ENCODE measurements around the gene CYP4V2. TPM values are rescaled to one million over a fixed set of nuclear protein-coding genes. Genes with fewer than 3 reads are reported as not detected.

The CYP4V2 gene
- total and polyA plus RNA-seq, 11 donors, result 14.4 to 44.6 (median 26.0) TPM

DNA sequence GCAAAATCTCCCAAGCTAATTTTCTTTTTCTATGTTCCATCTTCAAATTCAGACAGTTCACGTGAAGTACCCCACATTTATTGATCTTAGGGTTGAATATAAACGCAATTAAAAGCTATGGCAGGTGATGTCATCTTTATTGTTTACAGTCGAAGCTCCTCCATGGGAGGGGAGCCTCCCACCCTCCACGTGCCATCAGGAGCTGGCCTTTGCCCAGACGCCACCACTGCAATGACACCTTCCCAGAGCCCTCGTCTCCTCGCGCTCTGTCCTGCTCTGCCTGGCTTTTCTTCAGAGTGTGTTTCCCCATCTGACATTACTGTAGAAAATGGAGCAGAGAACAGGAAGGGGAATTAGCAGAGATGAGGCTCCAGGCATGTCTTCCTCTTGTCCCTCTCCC, 18.8 kb upstream of the CYP4V2 start:
- no peak for ATAC-seq
- H3K27ac ChIP-seq, result no peak overlapping the region
- DNase-seq, result no peak
- 72 to 79% (median 75%) methylated on average over 7 to 8 of the region's 8 CpGs for WGBS, 4 donors
- TF ChIP-seq, protein P1, sequence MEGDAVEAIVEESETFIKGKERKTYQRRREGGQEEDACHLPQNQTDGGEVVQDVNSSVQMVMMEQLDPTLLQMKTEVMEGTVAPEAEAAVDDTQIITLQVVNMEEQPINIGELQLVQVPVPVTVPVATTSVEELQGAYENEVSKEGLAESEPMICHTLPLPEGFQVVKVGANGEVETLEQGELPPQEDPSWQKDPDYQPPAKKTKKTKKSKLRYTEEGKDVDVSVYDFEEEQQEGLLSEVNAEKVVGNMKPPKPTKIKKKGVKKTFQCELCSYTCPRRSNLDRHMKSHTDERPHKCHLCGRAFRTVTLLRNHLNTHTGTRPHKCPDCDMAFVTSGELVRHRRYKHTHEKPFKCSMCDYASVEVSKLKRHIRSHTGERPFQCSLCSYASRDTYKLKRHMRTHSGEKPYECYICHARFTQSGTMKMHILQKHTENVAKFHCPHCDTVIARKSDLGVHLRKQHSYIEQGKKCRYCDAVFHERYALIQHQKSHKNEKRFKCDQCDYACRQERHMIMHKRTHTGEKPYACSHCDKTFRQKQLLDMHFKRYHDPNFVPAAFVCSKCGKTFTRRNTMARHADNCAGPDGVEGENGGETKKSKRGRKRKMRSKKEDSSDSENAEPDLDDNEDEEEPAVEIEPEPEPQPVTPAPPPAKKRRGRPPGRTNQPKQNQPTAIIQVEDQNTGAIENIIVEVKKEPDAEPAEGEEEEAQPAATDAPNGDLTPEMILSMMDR (IDR thresholded peaks at IDR 0.05), result no peak
- no peak for TF ChIP-seq POLR2A (IDR thresholded peaks at IDR 0.05)
- H3K9me3 ChIP-seq, result no peaks in the 10 kb centered on the region
- H3K4me1 ChIP-seq, result no peaks in the 10 kb centered on the region
- no peaks in the 10 kb centered on the region for H3K36me3 ChIP-seq
- no peaks in the 10 kb centered on the region for H3K27me3 ChIP-seq
- intact Hi-C loops (cut with DNase I), result no loop called here
- H3K4me3 ChIP-seq, result no peak overlapping the region

DNA sequence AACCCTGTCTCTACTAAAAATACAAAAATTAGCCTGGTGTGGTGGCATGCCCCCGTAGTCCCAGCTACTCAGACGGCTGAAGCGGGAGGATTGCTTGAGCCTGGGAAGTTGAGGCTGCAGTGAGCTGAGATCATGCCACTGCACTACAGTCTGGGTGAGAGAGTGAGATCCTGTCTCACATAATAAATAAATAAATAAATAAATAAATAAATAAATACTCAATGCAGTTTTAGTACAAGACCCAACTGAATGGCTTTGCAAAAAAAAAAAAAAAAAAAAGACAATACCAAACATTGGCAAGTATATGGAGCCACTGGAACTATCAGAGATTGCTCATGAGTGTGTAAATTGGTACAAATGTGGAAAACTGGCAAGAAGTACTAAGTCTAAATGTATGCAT, 3.3 kb upstream of the CYP4V2 start:
- Histone ChIP-seq H3K4me3 (no peak overlapping the region), H3K27me3 (no peaks in the 10 kb centered on the region), H3K4me1 (peaks cover 6 to 26% (median 18%) of the 10 kb centered on the region in 12 donors), H3K9me3 (no peaks in the 10 kb centered on the region), H3K36me3 (no peaks in the 10 kb centered on the region), H3K27ac (no peak overlapping the region)
- 81 to 95% (median 85%) methylated on average over 3 of the region's 3 CpGs for WGBS, 4 donors
- ATAC-seq (no peak), DNase-seq (no peak)
- intact Hi-C loops (cut with DNase I), result no loop called here
- no peak for TF ChIP-seq POLR2A (IDR thresholded peaks at IDR 0.05)
- TF ChIP-seq, protein P1 (IDR thresholded peaks at IDR 0.05), result no peak

DNA sequence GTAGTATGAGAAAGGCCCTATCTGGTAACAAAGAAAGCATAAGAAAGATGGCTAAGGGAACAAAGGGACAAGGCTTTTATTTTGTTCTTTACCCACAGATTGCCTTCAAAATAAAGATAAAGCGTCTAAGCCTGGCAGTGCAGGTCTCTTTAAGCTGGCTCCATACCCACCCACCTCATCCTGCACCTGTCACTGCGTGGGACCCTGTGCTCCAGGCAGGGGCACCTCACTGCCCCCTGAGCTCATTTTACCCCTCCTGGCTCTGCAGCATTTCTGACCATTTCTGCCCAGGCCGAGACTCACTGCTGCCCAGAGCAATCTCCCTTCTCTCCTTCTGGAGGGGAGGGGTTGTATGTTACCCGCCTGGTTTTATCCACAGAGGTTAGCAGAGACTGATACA, 1.7 kb upstream of the CYP4V2 start:
- Histone ChIP-seq H3K36me3 (peaks cover 0 to 9% (median 2%) of the 10 kb centered on the region in 9 donors), H3K9me3 (no peaks in the 10 kb centered on the region), H3K4me3 (peak overlapping the region in 5 of 12 donors; percentile 65 to 92 (median 91)), H3K27me3 (no peaks in the 10 kb centered on the region), H3K27ac (peak overlapping the region in 11 of 12 donors; percentile 88 to 99 (median 98)), H3K4me1 (peaks cover 6 to 39% (median 30%) of the 10 kb centered on the region in 12 donors)
- no peak for DNase-seq
- WGBS, 4 donors, result 53 to 65% (median 58%) methylated on average over 4 of the region's 4 CpGs
- ATAC-seq, result no peak
- TF ChIP-seq, protein P1 (IDR thresholded peaks at IDR 0.05), result no peak
- no peak for TF ChIP-seq POLR2A (IDR thresholded peaks at IDR 0.05)
- intact Hi-C loops (cut with DNase I), result loop anchor here in 4 of 10 donors (5.0 to 10.0 kb wide), 3 partner anchors 42 to 122 kb away; partner anchors contain the start of gene TLR3 (in 2 of the 4)

DNA sequence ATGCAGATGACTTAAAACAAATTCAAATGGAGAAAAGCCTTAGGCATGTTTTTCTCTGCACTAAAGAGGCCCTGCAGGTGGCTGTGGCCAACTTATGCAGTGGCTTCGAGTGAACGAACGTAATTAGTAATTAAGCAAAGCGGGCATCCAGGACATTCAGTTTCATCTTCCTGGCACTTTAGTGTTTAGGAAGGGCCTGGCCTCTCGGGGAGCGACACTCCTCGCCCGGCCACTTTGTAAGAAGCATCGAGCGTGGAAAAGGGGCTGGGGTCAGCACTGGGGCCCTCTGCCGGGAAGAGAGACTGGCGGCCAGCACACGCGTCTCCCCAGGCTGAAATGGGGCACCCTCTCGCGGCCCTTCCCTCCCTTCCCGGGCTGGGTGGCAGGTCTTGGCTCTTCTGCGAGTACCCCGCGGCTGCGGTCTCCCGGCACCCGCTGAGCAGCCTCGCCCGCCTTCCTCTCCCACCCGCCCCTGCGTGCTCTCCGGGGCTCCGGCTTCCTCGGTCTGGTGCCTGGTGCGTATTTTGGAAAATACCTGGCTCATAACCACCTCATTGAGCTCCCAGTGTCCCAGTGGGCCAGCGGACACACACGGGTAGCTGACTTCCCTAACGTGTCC, 677 bp upstream of the CYP4V2 start:
- TF ChIP-seq POLR2A (IDR thresholded peaks at IDR 0.05), result no peak
- TF ChIP-seq, protein P1 (IDR thresholded peaks at IDR 0.05), result peak in 1 of 12 donors; percentile 19
- Histone ChIP-seq H3K36me3 (peaks cover 0 to 18% (median 3%) of the 10 kb centered on the region in 9 donors), H3K4me3 (peak overlapping the region; percentile 54 to 98 (median 90)), H3K27me3 (no peaks in the 10 kb centered on the region), H3K27ac (peak overlapping the region; percentile 88 to 99 (median 98)), H3K4me1 (peaks cover 6 to 39% (median 30%) of the 10 kb centered on the region in 12 donors), H3K9me3 (no peaks in the 10 kb centered on the region)
- DNase-seq (peak in 3 of 5 donors; percentile 48 to 78 (median 54)), ATAC-seq (peak; percentile 44 to 60 (median 54))
- 0 to 2% (median 1%) methylated on average over 25 to 34 of the region's 34 CpGs for WGBS, 4 donors
- intact Hi-C loops (cut with DNase I), result loop anchor here in 4 of 10 donors (5.0 to 10.0 kb wide), 3 partner anchors 43 to 123 kb away; partner anchors contain the start of gene TLR3 (in 2 of the 4)

Measured in heart left ventricle (tissue), 16 donors.